ENCODE data around the gene EXOSC3.
"Not testable (repeated sequence)": the region's sequence is repeated elsewhere in the genome, so short reads cannot be mapped to it uniquely, and the experiment has no call there.

DNA sequence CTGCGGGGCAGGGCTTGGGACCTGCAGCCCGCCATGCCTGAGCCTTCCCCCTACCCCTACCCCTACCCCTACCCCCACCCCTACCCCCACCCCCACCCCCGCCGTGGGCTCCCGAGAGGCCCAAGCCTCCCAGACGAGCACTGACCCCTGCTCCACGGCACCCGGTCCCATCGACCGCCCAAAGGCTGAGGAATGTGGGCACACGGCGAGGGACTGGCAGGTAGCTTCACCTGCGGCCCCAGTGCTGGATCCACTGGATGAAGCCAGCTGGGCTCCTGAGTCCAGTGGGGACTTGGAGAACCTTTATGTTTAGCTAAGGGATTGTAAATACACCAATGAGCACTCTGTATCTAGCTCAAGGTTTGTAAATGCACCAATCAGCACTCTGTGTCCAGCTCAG lies 32.8 kb downstream of the EXOSC3 start:
- not testable (repeated sequence) for TF ChIP-seq EZH2 (IDR thresholded peaks at IDR 0.05; ENCODE audit: borderline replicate concordance)
- TF ChIP-seq, protein P1, sequence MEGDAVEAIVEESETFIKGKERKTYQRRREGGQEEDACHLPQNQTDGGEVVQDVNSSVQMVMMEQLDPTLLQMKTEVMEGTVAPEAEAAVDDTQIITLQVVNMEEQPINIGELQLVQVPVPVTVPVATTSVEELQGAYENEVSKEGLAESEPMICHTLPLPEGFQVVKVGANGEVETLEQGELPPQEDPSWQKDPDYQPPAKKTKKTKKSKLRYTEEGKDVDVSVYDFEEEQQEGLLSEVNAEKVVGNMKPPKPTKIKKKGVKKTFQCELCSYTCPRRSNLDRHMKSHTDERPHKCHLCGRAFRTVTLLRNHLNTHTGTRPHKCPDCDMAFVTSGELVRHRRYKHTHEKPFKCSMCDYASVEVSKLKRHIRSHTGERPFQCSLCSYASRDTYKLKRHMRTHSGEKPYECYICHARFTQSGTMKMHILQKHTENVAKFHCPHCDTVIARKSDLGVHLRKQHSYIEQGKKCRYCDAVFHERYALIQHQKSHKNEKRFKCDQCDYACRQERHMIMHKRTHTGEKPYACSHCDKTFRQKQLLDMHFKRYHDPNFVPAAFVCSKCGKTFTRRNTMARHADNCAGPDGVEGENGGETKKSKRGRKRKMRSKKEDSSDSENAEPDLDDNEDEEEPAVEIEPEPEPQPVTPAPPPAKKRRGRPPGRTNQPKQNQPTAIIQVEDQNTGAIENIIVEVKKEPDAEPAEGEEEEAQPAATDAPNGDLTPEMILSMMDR (IDR thresholded peaks at IDR 0.05; ENCODE audit: poor library complexity), result not testable (repeated sequence)
